Esophagus (tissue), 2 donors: ENCODE data around the gene BORCS5. TPM values are rescaled to one million over a fixed set of nuclear protein-coding genes. Genes with fewer than 3 reads are reported as not detected.
"Not testable (repeated sequence)": the region's sequence is repeated elsewhere in the genome, so short reads cannot be mapped to it uniquely, and the experiment has no call there.

Experiments
- H3K27ac ChIP-seq, 2 donors: one replicate each; pipeline ENCODE4 v1.5.1; 2013; ENCODE audit warnings: low read depth in 2 of 2, mild to moderate bottlenecking in 2 of 2, inconsistent platforms in 1 of 2, low read length in 1 of 2, moderate library complexity in 1 of 2
- H3K27me3 ChIP-seq, 2 donors: one replicate each; pipeline ENCODE4 v1.6.1; 2013; ENCODE audit warnings: low read length in 2 of 2, control low read depth in 1 of 2, mild to moderate bottlenecking in 1 of 2; ENCODE audit not compliant: insufficient read depth in 2 of 2, control insufficient read depth in 1 of 2
- H3K36me3 ChIP-seq, 2 donors: one replicate each; pipeline ENCODE4 v1.6.1; 2013; ENCODE audit warnings: low read length in 1 of 2; ENCODE audit not compliant: control insufficient read depth in 2 of 2, insufficient read depth in 2 of 2
- H3K4me1 ChIP-seq, 2 donors: one replicate each; pipeline ENCODE4 v1.6.1; 2013; ENCODE audit warnings: low read length in 1 of 2; ENCODE audit not compliant: control insufficient read depth in 2 of 2, insufficient read depth in 2 of 2
- H3K4me3 ChIP-seq, 2 donors: one replicate each; pipeline ENCODE4 v1.5.1; 2013; ENCODE audit warnings: low read length in 2 of 2, mild to moderate bottlenecking in 2 of 2, low read depth in 1 of 2, moderate library complexity in 1 of 2
- H3K9me3 ChIP-seq, 2 donors: one replicate each; pipeline ENCODE4 v1.6.1; 2013; ENCODE audit warnings: mild to moderate bottlenecking in 2 of 2, low read depth in 1 of 2, low read length in 1 of 2, moderate library complexity in 1 of 2; ENCODE audit not compliant: control insufficient read depth in 2 of 2, insufficient read depth in 1 of 2
- WGBS, 2 donors: extraction: QIAGEN DNeasy Blood & Tissue Kit; methylation state at CpG; one replicate each; pipeline ENCODE4 v1.1.7; 2013; 5-methylcytosine and 5-hydroxymethylcytosine counted together
- polyA plus RNA-seq, 2 donors: library from polyadenylated mRNA; stranded (reverse); fragments of 200-250 nt; gene quantifications; one replicate each; pipeline ENCODE4 v1.2.3, GENCODE V29; 2013
- donor health status: healthy with polysubstance abuse.
- donor health status: Bipolar disorder and iron deficiency.

The BORCS5 gene
- polyA plus RNA-seq, 2 donors = 2.6 to 11.1 TPM

- H3K36me3 ChIP-seq, H3K4me3 ChIP-seq, H3K4me1 ChIP-seq, H3K27me3 ChIP-seq, H3K9me3 ChIP-seq: not testable (repeated sequence)
- peak overlapping the region; percentile 38 to 83 for H3K27ac ChIP-seq
- 84 to 88% methylated on average over 19 of the region's 19 CpGs for WGBS, 2 donors
Observed at GRCh38 chr12:12351468-12352185, 5.3 kb upstream of the BORCS5 start.

- Histone ChIP-seq H3K36me3 (no peaks in the 10 kb centered on the region), H3K4me3 (no peak overlapping the region), H3K27me3 (no peaks in the 10 kb centered on the region), H3K27ac (no peak overlapping the region), H3K4me1 (no peaks in the 10 kb centered on the region), H3K9me3 (no peaks in the 10 kb centered on the region)
- 87 to 91% methylated on average over 1 of the region's 1 CpG for WGBS, 2 donors
Observed at GRCh38 chr12:12353276-12353675, 3.6 kb upstream of the BORCS5 start.

DNA sequence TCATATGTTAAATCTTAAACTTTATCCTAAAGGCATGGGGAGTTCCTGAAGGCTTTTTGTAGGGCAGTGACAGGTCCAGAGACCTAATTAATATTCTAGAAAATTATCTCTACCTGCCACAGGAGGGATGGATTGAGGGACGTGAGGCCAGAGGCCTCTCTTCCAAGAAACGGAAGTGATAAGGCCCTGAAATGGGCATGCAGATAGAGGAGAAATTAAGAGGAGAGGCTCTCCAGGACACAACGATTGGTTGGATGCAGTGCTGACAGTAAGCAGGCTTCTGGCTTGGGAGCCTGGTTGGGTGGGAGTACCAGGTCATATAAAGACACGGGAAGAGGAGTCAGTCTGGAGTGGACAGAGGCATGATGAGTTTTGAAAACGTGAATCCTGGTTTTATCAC is 3.1 kb upstream of the BORCS5 start:
- Histone ChIP-seq H3K9me3 (no peaks in the 10 kb centered on the region), H3K27ac (no peak overlapping the region), H3K36me3 (no peaks in the 10 kb centered on the region), H3K4me1 (no peaks in the 10 kb centered on the region), H3K4me3 (no peak overlapping the region), H3K27me3 (no peaks in the 10 kb centered on the region)
- WGBS, 2 donors = 73 to 81% methylated on average over 5 of the region's 5 CpGs

DNA sequence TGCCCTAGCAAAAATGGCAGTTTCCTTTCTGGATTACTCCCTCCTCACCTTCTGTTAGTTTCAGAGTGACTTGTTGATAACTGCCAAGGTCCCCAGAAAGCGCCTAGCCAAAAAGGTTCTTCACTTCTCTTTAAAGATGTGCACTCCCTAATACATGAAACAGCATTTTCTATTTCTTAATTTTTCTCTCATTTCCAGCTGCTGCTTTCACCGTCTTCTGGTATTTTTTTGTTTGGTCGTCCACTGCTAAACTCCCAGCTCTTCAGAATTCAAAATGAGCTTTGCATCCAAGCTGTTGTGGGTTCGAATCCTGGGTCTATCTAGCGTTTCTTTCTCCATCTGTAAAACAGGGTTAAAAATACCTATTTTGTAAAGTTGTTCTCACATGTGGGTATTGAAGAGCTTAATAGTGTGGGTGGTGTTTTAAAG is 397 bp upstream of the BORCS5 start:
- WGBS, 2 donors = 23 to 31% methylated on average over 5 of the region's 5 CpGs
- Histone ChIP-seq H3K9me3 (no peaks in the 10 kb centered on the region), H3K27me3 (no peaks in the 10 kb centered on the region), H3K36me3 (no peaks in the 10 kb centered on the region), H3K4me1 (no peaks in the 10 kb centered on the region), H3K4me3 (peak overlapping the region in 1 of 2 donors; percentile 78), H3K27ac (peak overlapping the region; percentile 98 to 99)

- H3K27me3 ChIP-seq = no peaks in the 10 kb centered on the region
- H3K27ac ChIP-seq = peak overlapping the region; percentile 98 to 99
- H3K4me3 ChIP-seq = peak overlapping the region; percentile 78 to 85
- H3K36me3 ChIP-seq = no peaks in the 10 kb centered on the region
- no peaks in the 10 kb centered on the region for H3K9me3 ChIP-seq
- WGBS, 2 donors = 9 to 11% methylated on average over 10 of the region's 10 CpGs
- H3K4me1 ChIP-seq = no peaks in the 10 kb centered on the region
Observed at GRCh38 chr12:12357719-12358461, 1.0 kb downstream of the BORCS5 start.

DNA sequence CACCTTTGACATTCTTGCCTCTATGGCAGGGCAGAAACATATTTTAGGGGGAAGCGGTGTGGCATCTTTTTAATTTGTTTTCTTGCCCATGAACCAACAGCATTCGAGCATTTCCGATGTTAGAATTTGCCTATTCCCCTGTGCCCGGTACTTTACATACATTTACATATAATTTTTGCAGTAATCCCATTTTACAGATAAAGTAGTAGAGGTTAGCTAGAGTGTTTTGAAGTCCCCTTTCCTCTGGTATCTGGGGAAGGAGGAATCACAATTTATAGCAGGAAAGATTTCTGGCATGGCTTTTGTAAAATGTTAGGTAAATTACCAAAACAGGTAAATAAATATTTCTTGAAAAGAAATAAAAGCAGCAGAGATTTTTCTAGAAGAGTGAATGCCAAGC is 1.6 kb downstream of the BORCS5 start:
- Histone ChIP-seq H3K27ac (peak overlapping the region in 1 of 2 donors; percentile 99), H3K4me1 (no peaks in the 10 kb centered on the region), H3K36me3 (no peaks in the 10 kb centered on the region), H3K4me3 (peak overlapping the region in 1 of 2 donors; percentile 78), H3K27me3 (no peaks in the 10 kb centered on the region), H3K9me3 (no peaks in the 10 kb centered on the region)
- WGBS, 2 donors = 61 to 74% methylated on average over 4 of the region's 4 CpGs

GRCh38 chr12:12364787-12365445 is 8.0 kb downstream of the BORCS5 start:
- WGBS, 2 donors = 95 to 96% methylated on average over 4 of the region's 4 CpGs
- H3K27ac ChIP-seq = no peak overlapping the region
- no peaks in the 10 kb centered on the region for H3K27me3 ChIP-seq
- H3K36me3 ChIP-seq = peaks cover 0 to 6% of the 10 kb centered on the region in 2 donors
- H3K4me1 ChIP-seq = no peaks in the 10 kb centered on the region
- no peak overlapping the region for H3K4me3 ChIP-seq
- no peaks in the 10 kb centered on the region for H3K9me3 ChIP-seq

- H3K4me1 ChIP-seq = no peaks in the 10 kb centered on the region
- no peaks in the 10 kb centered on the region for H3K27me3 ChIP-seq
- 92 to 94% methylated on average over 5 of the region's 5 CpGs for WGBS, 2 donors
- no peak overlapping the region for H3K27ac ChIP-seq
- no peak overlapping the region for H3K4me3 ChIP-seq
- H3K9me3 ChIP-seq = no peaks in the 10 kb centered on the region
- peaks cover 0 to 6% of the 10 kb centered on the region in 2 donors for H3K36me3 ChIP-seq
Observed at GRCh38 chr12:12365446-12365802, 8.5 kb downstream of the BORCS5 start.

DNA sequence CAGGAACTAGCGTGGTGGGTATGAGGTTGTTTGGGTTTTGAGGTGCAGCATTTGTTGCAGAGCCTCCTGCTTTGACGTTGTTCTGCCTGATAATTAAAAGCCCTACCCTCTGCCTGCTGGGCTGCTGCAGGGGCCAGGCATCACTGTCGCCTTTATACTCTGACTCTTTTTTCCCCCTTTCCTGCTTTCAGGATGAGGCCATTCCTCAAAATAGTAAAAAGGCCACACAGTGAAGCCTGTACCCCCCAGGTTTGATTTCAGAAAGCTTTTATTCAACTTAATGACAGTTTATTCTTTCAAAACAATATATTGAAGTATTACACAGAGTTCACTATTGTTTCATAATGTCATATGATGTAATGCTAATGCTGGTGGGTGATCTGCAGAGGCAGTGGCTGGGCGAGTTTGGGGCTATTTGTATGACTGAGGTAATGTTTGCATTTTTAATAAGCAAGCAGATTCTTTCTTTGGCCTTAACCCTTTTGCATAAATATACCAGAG is 9.1 kb downstream of the BORCS5 start:
- WGBS, 2 donors = 50 to 57% methylated on average over 4 of the region's 4 CpGs
- H3K4me1 ChIP-seq = no peaks in the 10 kb centered on the region
- peak overlapping the region in 1 of 2 donors; percentile 5 for H3K27ac ChIP-seq
- no peaks in the 10 kb centered on the region for H3K9me3 ChIP-seq
- no peak overlapping the region for H3K4me3 ChIP-seq
- no peaks in the 10 kb centered on the region for H3K27me3 ChIP-seq
- H3K36me3 ChIP-seq = peaks cover 0 to 6% of the 10 kb centered on the region in 2 donors
